GM12874 (cell line): ENCODE results near the gene BIRC7.

Experiments
- TF ChIP-seq, protein P1 (sequence below): IDR thresholded peaks from 2 replicates; pipeline ENCODE4 v1.5.1; 2011; ENCODE audit warnings: low read depth, mild to moderate bottlenecking, control low read depth, low read length, moderate library complexity; ENCODE audit not compliant: insufficient read depth

BIRC7 gene

GRCh38 chr20:63279931-63280330, 44.2 kb downstream of the BIRC7 start:
- TF ChIP-seq, protein P1, sequence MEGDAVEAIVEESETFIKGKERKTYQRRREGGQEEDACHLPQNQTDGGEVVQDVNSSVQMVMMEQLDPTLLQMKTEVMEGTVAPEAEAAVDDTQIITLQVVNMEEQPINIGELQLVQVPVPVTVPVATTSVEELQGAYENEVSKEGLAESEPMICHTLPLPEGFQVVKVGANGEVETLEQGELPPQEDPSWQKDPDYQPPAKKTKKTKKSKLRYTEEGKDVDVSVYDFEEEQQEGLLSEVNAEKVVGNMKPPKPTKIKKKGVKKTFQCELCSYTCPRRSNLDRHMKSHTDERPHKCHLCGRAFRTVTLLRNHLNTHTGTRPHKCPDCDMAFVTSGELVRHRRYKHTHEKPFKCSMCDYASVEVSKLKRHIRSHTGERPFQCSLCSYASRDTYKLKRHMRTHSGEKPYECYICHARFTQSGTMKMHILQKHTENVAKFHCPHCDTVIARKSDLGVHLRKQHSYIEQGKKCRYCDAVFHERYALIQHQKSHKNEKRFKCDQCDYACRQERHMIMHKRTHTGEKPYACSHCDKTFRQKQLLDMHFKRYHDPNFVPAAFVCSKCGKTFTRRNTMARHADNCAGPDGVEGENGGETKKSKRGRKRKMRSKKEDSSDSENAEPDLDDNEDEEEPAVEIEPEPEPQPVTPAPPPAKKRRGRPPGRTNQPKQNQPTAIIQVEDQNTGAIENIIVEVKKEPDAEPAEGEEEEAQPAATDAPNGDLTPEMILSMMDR: no peak

DNA sequence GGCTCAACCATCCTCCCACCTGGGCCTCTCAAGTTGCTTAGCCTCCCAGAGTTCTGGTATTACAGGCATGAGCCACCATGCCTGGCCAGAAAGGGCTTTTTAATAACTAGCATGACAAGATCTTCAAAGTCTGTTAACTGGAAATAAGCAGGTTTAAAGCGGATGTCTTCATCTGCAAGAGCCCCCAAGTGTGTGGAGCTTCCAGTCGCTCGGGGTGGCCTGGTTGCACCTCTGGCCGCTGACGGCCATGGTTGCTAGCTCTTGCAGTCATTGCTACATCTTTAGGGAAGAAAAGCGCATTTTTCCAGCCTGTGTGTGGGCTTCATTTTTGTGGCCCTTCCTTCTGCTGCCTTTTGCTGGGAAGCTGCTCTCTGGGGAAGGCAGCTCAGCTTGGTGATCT, 44.7 kb downstream of the BIRC7 start:
- TF ChIP-seq, protein P1: no peak

DNA sequence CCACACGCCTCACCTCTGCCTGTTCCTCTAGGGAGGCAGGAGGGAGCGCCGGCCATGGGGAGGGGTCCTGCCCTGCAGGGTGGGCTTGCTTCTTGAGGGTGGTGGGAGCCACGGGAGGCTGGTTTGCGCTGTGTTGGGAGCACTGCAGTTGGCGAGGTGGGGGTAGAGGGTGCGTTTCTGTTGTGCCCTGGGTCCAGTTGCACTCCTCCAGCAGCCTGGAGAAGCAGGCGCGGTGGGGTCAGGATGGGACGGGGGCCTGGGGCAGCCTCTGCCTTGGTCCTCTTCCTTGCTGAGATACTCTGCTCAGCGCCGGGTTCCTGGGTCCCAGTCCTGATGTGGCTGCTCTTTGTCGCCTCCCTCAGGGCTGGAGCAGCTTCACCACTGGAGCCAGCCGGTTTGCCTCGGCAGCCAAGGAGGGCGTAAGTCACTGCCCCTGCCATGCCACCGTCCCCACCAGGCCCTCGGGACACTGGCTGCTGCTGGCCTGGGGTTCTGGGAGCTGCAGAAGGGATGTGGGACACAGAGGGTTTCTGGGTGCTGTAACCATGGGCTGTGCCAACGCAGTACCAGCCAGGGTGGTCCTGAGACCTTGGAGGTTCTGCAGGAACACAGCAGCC, 45.3 kb downstream of the BIRC7 start:
- TF ChIP-seq, protein P1: peak; percentile 26; the same call in 1 of the 2 replicates

GRCh38 chr20:63281742-63282665, 46.3 kb downstream of the BIRC7 start:
- TF ChIP-seq, protein P1: no peak

DNA sequence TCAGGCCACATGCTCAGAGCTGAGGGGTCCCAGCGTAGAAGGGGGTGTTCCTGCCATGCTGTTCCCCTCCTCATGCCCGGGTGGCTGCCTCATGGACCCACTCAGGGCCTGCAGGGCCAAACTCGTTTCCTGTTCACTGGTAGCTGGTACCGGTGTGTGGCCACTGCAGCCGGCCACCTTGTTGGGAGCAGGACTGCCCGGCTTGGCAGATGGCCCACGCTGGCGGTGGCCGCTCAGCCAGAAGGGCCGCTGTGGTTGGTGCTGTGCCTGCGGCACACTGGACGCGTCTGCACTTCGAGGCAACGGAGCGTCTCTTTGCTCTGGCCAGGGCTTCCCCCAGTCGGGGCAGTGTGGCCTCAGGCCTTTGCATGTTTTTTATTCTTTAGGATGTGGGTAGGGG, 47.2 kb downstream of the BIRC7 start:
- TF ChIP-seq, protein P1: no peak

DNA sequence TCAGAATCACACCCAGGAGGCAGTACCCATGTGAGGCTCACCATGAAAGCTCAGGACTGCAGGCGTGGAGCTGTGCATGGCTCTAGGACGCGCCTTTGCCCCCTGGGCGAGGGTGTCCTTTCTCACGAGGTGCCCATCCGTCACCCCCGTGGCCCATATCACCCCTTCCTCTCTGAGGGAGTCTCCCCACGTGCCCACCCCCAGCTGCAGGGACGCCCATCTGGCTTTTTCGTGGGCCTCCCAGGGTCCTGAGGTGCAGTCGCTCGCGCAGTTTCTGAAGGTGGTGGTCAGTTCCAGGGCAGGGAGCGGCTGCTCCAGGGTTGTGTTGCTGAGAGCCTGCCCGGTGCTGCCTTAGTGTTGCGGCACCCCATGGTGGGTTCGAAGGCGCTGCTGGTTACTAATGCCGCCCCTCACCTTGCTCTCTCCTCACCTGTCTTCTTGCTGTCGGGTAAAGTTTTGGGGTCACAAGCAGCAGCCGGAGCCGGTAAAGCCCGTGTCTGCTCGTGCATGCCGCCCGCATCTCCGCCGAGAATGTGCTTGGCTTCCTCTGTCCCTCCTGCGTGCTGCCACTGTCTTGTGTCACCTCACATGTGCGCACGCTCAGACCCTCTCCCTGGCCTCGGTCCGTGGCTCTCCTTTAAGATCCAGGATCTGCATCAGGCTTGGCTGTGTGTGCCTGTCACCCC, 47.8 kb downstream of the BIRC7 start:
- TF ChIP-seq, protein P1: no peak

DNA sequence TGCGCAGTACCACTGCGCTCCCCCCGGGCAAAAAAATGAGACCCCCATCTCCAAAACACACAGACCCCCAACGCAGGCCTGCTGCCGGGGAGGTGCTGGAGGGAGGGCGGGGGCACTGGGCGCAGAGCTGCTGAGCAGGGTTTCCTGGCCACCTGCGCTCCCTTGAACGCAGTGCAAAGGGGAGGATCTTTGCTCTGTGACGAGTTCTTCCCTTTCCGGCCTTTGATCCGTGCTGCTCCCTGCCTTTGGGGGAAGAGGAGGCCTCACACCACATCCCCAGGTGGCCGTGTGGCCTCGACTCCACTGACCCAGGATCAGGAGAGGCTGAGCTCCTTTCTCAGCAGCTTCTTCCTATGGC, 48.4 kb downstream of the BIRC7 start:
- TF ChIP-seq, protein P1: no peak
